AG10803 (cell line): ENCODE results near the gene SNX14.

Source experiments
- DNase-seq: peaks from one replicate; pipeline ENCODE4 v3.0.0; 2010; ENCODE audit warnings: low read depth
- H3K4me3 ChIP-seq: 2 replicates; pipeline ENCODE4 v1.5.1; 2011; ENCODE audit warnings: mild to moderate bottlenecking, low read length, control low read depth
- CTCF ChIP-seq: conservative IDR thresholded peaks from 2 replicates; pipeline ENCODE4 v1.5.1; 2011; ENCODE audit warnings: mild to moderate bottlenecking, low read length, control low read depth, inconsistent platforms

Gene SNX14

GRCh38 chr6:85580878-85581267, 12.8 kb downstream of the SNX14 start:
- no peak for TF ChIP-seq CTCF
- no peak overlapping the region for H3K4me3 ChIP-seq
- peak; percentile 32 for DNase-seq

DNA sequence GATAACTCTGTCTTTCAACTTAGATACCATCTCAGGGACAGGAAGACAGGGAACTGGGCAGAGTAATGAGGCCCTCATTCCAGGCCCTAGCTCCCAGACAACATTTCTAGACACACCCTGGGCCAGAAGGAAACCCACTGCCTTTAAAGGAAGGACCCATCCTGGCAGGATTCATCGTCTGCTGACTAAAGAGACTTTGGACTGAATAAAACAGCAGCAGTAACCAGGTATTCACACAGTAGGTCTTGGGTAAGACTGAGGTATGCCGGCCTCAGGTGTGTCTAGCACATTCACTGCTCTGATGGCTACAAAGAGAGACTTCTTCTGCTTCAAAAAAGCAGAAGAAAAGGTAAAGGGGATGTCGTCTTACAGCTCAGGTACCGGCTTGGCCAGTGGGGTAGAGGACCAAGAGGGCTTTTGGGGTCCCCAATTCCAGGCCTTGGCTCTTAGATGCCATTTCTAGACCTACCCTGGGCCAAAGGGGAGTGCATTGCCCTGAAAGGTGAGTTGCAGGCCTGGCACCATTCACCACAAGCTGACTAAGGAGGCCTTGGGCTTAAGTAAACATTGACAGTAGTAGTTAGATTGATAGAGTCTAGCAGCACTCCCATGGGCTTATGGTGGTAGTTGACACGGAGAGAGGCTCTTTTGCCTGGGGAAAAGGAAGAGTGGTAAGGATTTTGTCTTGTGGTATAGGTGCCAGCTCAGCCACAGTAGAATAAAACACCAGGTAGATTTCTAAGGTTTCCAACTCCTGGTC, 13.4 kb downstream of the SNX14 start:
- no peak overlapping the region for H3K4me3 ChIP-seq
- no peak for DNase-seq
- no peak for TF ChIP-seq CTCF

- TF ChIP-seq CTCF: no peak
- DNase-seq: no peak
Observed at GRCh38 chr6:85579581-85579980, 14.1 kb downstream of the SNX14 start.

DNA sequence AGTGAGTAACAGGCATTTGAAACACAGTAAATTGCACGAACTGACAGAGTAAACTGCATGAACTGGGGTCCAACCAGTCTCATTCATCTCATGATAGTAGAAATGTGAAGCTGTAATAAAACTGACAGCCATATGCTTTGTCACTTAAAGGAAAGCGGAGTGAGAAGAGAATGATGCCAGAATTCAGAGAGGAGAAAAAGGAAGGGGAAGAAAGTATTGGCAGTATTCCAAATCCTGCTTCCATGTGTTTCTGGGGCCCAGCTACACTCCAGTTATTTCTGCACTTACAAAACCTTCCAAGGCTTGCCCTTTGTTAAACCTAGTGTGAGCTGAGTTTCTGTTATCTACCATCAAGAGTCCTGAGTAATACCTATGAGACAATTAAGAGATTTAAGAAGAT, 17.2 kb downstream of the SNX14 start:
- H3K4me3 ChIP-seq: no peak overlapping the region
- DNase-seq: no peak
- TF ChIP-seq CTCF: no peak

More at GRCh38 chr6:85579581-85579980, 14.1 kb downstream of the SNX14 start:
- H3K4me3 ChIP-seq: no peak overlapping the region

DNA sequence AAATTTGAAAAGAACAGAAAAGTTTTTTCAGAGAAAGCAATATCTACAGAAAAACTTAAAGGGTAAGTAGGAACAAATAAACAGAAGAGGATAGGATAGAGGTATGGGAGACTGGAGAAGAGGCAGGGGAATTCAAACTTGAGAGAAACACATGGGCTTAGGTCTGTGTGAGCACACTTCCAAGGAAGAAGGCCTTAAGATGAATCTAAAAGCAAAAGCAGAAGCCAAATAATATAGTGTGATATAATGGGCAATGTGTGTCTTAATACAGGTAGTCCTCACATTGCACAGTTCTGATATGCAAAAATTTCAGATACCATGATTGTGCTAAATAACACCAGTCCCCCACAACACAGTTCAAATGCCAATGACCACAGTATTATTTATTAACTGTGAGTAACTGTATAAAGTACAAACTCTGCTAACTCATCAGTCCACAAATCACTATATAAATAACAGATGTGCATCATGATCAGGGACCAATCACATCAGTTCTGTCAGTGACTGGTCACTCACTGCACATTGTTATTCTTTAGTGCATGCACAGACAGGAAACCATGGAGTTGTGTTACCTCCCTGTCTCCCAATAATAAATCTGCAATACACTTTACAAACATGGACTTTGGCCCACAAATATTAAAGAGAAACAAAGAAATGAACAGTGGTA, 18.6 kb downstream of the SNX14 start:
- no peak overlapping the region for H3K4me3 ChIP-seq
- DNase-seq: peak; percentile 52
- TF ChIP-seq CTCF: no peak

DNA sequence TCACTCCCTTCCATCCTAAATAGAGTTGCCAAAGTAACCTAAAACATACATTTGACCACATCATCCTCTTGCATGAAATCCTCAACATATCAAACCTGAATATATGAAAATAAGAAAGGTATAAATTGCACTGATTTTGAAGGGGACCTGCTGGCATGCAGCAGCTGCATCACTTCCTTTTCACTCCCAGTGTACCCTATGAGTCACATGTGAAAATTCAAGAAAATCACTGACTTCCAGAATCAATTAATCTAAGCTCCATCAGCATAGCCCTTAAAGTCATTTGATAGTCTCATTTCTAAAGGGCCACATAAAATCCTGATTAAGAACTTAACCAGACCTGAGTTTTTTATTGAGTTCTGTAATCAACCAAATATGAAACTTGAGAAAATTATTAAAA, 24.3 kb downstream of the SNX14 start:
- DNase-seq: no peak
- TF ChIP-seq CTCF: no peak
- H3K4me3 ChIP-seq: no peak overlapping the region

DNA sequence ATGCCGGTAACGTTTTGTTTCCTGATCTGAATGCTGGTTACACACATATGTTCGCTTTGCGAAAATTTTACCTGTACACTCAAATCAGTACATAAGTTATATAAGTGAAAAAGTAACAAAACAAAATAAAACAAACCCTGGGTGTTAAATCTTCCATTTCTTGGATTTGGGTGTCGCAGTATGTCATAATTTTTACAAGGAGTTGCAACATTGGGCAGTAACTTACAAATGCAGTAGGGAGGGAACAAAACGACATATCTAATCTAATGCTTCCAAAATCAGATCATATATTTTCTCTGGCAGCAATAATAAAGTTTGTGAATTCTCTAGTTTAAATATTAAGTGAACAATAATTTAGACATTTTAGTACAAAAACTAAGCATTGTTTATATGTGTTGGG, 25.2 kb downstream of the SNX14 start:
- no peak for TF ChIP-seq CTCF
- DNase-seq: no peak
- H3K4me3 ChIP-seq: no peak overlapping the region
